PFSK-1 (cell line): ENCODE data around the gene LRRC74B.

Experiments used
- POLR2AphosphoS5 ChIP-seq: IDR thresholded peaks from 2 replicates; pipeline ENCODE4 v1.6.1; 2012; ENCODE audit warnings: low read depth, mild to moderate bottlenecking, control low read depth, low read length, moderate library complexity
- REST ChIP-seq, 2 experiments: IDR thresholded peaks; 2 replicates each; pipeline versions ENCODE4 v1.6.1 to v1.8.0; 2011 to 2012; ENCODE audit warnings: low read depth in 2 of 2, low read length in 2 of 2, control low read depth in 1 of 2, inconsistent platforms in 1 of 2, mild to moderate bottlenecking in 1 of 2, moderate library complexity in 1 of 2; ENCODE audit not compliant: insufficient read depth in 1 of 2
- SIN3A ChIP-seq: IDR thresholded peaks from 2 replicates; pipeline ENCODE4 v1.6.1; 2012; ENCODE audit warnings: mild to moderate bottlenecking, low read length, moderate library complexity, borderline replicate concordance; ENCODE audit not compliant: insufficient read depth
- TAF1 ChIP-seq: IDR thresholded peaks from 2 replicates; pipeline ENCODE4 v1.6.1; 2012; ENCODE audit warnings: low read length, control low read depth, borderline replicate concordance; ENCODE audit not compliant: insufficient read depth

GRCh38 chr22:21022955-21023614, 22.7 kb upstream of the LRRC74B start:
- TF ChIP-seq POLR2AphosphoS5 (no peak), REST (IDR thresholded peaks at IDR 0.05; ENCODE audit: insufficient read depth in 1 of 2, low read depth in 2 of 2, low read length in 2 of 2) (no peak), TAF1 (no peak), SIN3A (no peak)
